Ascending aorta (tissue), 2 donors: ENCODE data around the gene FCHO2. TPM values are rescaled to one million over a fixed set of nuclear protein-coding genes. Genes with fewer than 3 reads are reported as not detected.

Experiments
- DNase-seq, 2 donors: peaks; one replicate each; pipeline ENCODE4 v3.0.0-alpha.2; 2019; ENCODE audit warnings: low spot score in 2 of 2
- H3K27ac ChIP-seq, 2 donors: fragments of 200-600 bp; sonication (generic); one replicate each; pipeline ENCODE4 v1.5.1; 2016 to 2017; ENCODE audit warnings: mild to moderate bottlenecking in 1 of 2
- H3K27me3 ChIP-seq: fragments of 200-600 bp; sonication (generic); one replicate; pipeline ENCODE4 v1.5.1; 2017
- H3K36me3 ChIP-seq, 2 donors: fragments of 200-600 bp; sonication (generic); one replicate each; pipeline ENCODE4 v1.5.1; 2016
- H3K4me1 ChIP-seq, 2 donors: fragments of 200-600 bp; sonication (generic); one replicate each; pipeline ENCODE4 v1.5.1; 2016 to 2017; ENCODE audit warnings: mild to moderate bottlenecking in 1 of 2
- H3K4me3 ChIP-seq, 2 donors: fragments of 200-600 bp; sonication (generic); one replicate each; pipeline ENCODE4 v1.5.1; 2016 to 2017; ENCODE audit warnings: mild to moderate bottlenecking in 1 of 2
- H3K9me3 ChIP-seq, 2 donors: fragments of 200-600 bp; sonication (generic); one replicate each; pipeline ENCODE4 v1.5.1; 2016
- CTCF ChIP-seq, 3 experiments: fragments of 200-600 bp in 2 of 3; fragments of 450-650 bp in 1 of 3; sonication (generic) in 2 of 3; IDR thresholded peaks; one replicate each; pipeline ENCODE4 v1.5.1; 2016 to 2019; ENCODE audit warnings: antibody characterized with exemption in 3 of 3, mild to moderate bottlenecking in 1 of 3, moderate library complexity in 1 of 3
- intact Hi-C: fragments of 100-400 bp; cut with DNase I; formaldehyde crosslinking; loops from one replicate; pipeline ENCODE4 v1.15.1; 2023
- total RNA-seq: library from RNA; depleted of rRNA; stranded (reverse); fragments of >200 nt; gene quantifications from one replicate; pipeline ENCODE4 v1.1.0, GENCODE V29; 2016

Gene FCHO2
- total RNA-seq, 1 donor from 2014 or later: 10.7 TPM

DNA sequence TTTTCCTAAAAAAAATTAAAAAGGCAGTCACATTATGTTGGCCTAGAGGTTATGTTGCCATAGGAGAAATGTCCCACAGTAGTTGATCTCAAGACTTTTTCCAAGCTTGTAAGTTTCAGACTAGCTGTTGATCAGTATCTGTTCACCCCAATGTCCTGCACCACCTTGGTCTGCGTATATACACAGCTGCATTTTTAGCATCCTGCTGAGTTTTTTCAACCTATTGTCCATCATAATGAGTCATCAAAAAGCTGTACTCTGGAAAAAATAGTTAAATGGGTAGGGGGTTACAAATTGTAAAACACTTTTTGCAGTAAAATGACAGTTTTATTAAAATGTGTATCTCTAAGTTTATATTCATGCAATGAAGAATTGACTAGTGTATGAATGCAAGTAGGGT is 111.4 kb downstream of the FCHO2 start:
- H3K9me3 ChIP-seq: no peaks in the 10 kb centered on the region
- no peak overlapping the region for H3K27ac ChIP-seq
- H3K4me1 ChIP-seq: no peaks in the 10 kb centered on the region
- DNase-seq: no peak
- TF ChIP-seq CTCF (IDR thresholded peaks at IDR 0.05): no peak
- intact Hi-C loops: no loop called here
- peaks cover 26 to 31% of the 10 kb centered on the region in 2 donors for H3K36me3 ChIP-seq
- no peak overlapping the region for H3K4me3 ChIP-seq
- no peaks in the 10 kb centered on the region for H3K27me3 ChIP-seq

DNA sequence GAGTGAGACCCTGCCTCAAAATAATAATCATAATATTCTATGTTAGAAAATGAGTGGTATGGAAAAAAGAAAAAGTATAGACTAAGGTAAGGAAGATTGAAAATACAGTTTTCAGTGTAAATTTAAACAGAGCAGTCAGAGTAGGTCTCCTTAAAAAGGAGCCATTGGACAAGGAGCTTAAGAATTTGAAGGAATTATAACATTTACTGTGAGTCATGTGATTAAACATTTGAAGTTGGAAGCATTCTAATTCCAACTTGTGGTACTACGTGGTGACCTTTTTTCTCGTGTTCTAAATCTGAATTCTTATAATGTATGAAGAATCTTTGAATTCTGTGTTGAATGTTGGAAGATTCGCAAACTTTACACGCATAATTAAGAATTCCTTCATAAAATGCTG is 125.3 kb downstream of the FCHO2 start:
- H3K27me3 ChIP-seq: no peaks in the 10 kb centered on the region
- H3K27ac ChIP-seq: no peak overlapping the region
- H3K4me3 ChIP-seq: no peak overlapping the region
- no peak for TF ChIP-seq CTCF (IDR thresholded peaks at IDR 0.05)
- no peaks in the 10 kb centered on the region for H3K9me3 ChIP-seq
- no peak for DNase-seq
- H3K36me3 ChIP-seq: peaks cover 9 to 74% of the 10 kb centered on the region in 2 donors
- no peaks in the 10 kb centered on the region for H3K4me1 ChIP-seq
- intact Hi-C loops: loop anchor here (5.0 kb wide), 2 partner anchors 121 to 216 kb away; no protein-coding TSS in a partner anchor

GRCh38 chr5:73088026-73088425 is 132.2 kb downstream of the FCHO2 start:
- Histone ChIP-seq H3K4me3 (no peak overlapping the region), H3K4me1 (no peaks in the 10 kb centered on the region), H3K36me3 (peaks cover 24 to 38% of the 10 kb centered on the region in 2 donors), H3K9me3 (no peaks in the 10 kb centered on the region), H3K27ac (no peak overlapping the region), H3K27me3 (no peaks in the 10 kb centered on the region)
- intact Hi-C loops: no loop called here
- no peak for DNase-seq
- TF ChIP-seq CTCF (IDR thresholded peaks at IDR 0.05): no peak

DNA sequence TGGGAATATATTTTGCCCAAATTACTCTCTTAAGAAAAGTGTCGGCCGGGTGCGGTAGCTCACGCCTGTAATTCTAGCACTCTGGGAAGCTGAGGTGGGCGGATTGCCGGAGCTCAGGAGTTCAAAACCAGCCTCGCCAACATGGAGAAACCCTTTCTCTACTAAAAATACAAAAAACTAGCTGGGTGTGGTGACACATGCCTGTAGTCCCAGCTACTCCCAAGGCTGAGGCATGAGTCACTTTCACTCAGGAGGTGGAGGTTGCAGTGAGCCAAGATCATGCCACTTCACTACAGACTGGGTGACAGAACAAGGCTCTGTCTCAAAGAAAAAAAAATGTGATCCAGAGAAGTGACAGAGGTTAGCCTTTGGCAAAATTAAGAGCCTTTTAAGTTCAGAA is 138.1 kb downstream of the FCHO2 start:
- TF ChIP-seq CTCF (IDR thresholded peaks at IDR 0.05): no peak
- intact Hi-C loops: no loop called here
- no peaks in the 10 kb centered on the region for H3K27me3 ChIP-seq
- H3K36me3 ChIP-seq: peaks cover 10 to 11% of the 10 kb centered on the region in 2 donors
- no peak overlapping the region for H3K27ac ChIP-seq
- H3K4me1 ChIP-seq: no peaks in the 10 kb centered on the region
- peaks cover 0 to 4% of the 10 kb centered on the region in 2 donors for H3K9me3 ChIP-seq
- no peak overlapping the region for H3K4me3 ChIP-seq
- no peak for DNase-seq

DNA sequence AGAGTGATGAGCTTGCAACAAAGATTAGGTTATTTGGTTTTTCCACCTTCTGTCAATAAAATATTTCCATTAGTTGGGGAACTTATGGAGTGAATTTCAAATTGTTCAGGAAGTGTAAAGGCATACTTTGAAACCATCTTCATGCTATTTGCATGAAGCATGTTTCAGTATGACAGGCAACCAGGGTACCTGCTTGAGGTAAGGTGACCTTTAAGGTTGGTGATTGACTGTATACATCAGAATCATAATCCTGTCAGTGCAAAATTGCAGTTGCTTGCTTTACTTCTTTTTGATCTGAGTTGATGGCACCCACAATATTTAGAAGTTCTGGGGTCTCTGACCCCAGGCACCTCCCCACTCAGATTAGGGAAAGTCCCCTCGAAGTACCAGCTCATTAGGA is 138.6 kb downstream of the FCHO2 start:
- intact Hi-C loops: no loop called here
- peaks cover 10 to 11% of the 10 kb centered on the region in 2 donors for H3K36me3 ChIP-seq
- no peak for TF ChIP-seq CTCF (IDR thresholded peaks at IDR 0.05)

More for the DNA sequence above, 138.6 kb downstream of the FCHO2 start:
- Histone ChIP-seq H3K9me3 (peaks cover 0 to 4% of the 10 kb centered on the region in 2 donors), H3K27ac (no peak overlapping the region), H3K4me1 (no peaks in the 10 kb centered on the region), H3K27me3 (no peaks in the 10 kb centered on the region), H3K4me3 (no peak overlapping the region)
- DNase-seq: no peak
